Right lobe of liver (tissue), 6 donors: ENCODE results near the gene DIDO1. TPM values are rescaled to one million over a fixed set of nuclear protein-coding genes. Genes with fewer than 3 reads are reported as not detected.

Source experiments
- ATAC-seq, 4 donors: fragments of 200-7000 bp; cut with Tn5 transposase; one replicate each; pipeline ENCODE4 v1.9.1; 2020; ENCODE audit warnings: mild to moderate bottlenecking in 4 of 4, moderate library complexity in 4 of 4
- DNase-seq, 3 donors: peaks; one replicate each; pipeline ENCODE4 v3.0.0-alpha.2; 2020
- H3K27ac ChIP-seq, 3 donors: fragments of 200-600 bp; one replicate each; pipeline ENCODE4 v1.8.0; 2022
- H3K27me3 ChIP-seq, 2 donors: fragments of 200-600 bp; one replicate each; pipeline ENCODE4 v1.8.0; 2022
- H3K36me3 ChIP-seq, 4 donors: fragments of 200-600 bp; sonication (generic) in 1 of 4; one replicate each; pipeline versions ENCODE4 v1.5.1 to v1.8.0; 2017 to 2022; ENCODE audit warnings: control low read depth in 1 of 4
- H3K4me1 ChIP-seq, 4 donors: fragments of 200-600 bp; sonication (generic) in 1 of 4; one replicate each; pipeline versions ENCODE4 v1.5.1 to v1.8.0; 2017 to 2022; ENCODE audit warnings: control low read depth in 1 of 4
- H3K4me3 ChIP-seq, 3 donors: fragments of 200-600 bp; one replicate each; pipeline ENCODE4 v1.8.0; 2022
- H3K9me3 ChIP-seq, 4 donors: fragments of 200-600 bp; sonication (generic) in 1 of 4; one replicate each; pipeline versions ENCODE4 v1.5.1 to v1.8.0; 2017 to 2022; ENCODE audit warnings: control low read depth in 1 of 4
- CTCF ChIP-seq, 4 donors: fragments of 200-600 bp in 3 of 4; fragments of 450-650 bp in 1 of 4; IDR thresholded peaks; one replicate each; pipeline versions ENCODE4 v1.5.1 to v1.8.0; 2016 to 2022; ENCODE audit warnings: antibody characterized with exemption in 4 of 4, mild to moderate bottlenecking in 2 of 4
- POLR2A ChIP-seq: fragments of 450-650 bp; IDR thresholded peaks from one replicate; pipeline ENCODE4 v1.6.1; 2017; ENCODE audit warnings: antibody characterized with exemption, mild to moderate bottlenecking
- WGBS: methylation state at CpG from one replicate; pipeline ENCODE4 v1.1.6; 2018; ENCODE audit warnings: low coverage, low lambda C conversion rate; ENCODE audit not compliant: insufficient coverage; ENCODE audit errors: missing lambda C conversion rate; 5-methylcytosine and 5-hydroxymethylcytosine counted together
- intact Hi-C, 2 donors: fragments of 100-400 bp; cut with DNase I; formaldehyde crosslinking; loops; one replicate each; pipeline versions ENCODE4 v1.11.2 to v1.14.1; 2022
- total RNA-seq, 6 experiments: library from RNA; depleted of rRNA in 2 of 6; stranded (reverse); fragments of >200 nt in 2 of 6; fragmentation: NEBNext Ultra II Directional in 3 of 6; extraction: Animal tissue kit (Norgen Biotek cat#: 25700) in 3 of 6; gene quantifications; one replicate each; pipeline versions ENCODE4 v1.1.0 to v1.2.4, GENCODE V29; 2016 to 2023
- donor health status: DM: no; HTN: yes; CAD: no.
- donor health status: DM: no; HTN: no; CAD: no.
- donor health status: DM: no; HTN: no; CAD: no.
- donor health status: DM: no; HTN: yes; CAD: no.
- donor health status: DM: no; HTN: yes; CAD: no.

Gene DIDO1
- total RNA-seq, 6 experiments from 2014 or later = 18.3 to 28.1 (median 21.1) TPM

GRCh38 chr20:62900692-62901584 lies 25.4 kb downstream of the DIDO1 start:
- Histone ChIP-seq H3K27ac (peak overlapping the region in 1 of 3 donors; percentile 13), H3K4me1 (peaks cover 0 to 20% (median 3%) of the 10 kb centered on the region in 4 donors), H3K9me3 (no peaks in the 10 kb centered on the region), H3K27me3 (no peaks in the 10 kb centered on the region), H3K4me3 (no peak overlapping the region), H3K36me3 (peaks cover 0 to 56% (median 27%) of the 10 kb centered on the region in 4 donors)
- DNase-seq = peak in 1 of 3 donors; percentile 41
- WGBS = 48% methylated on average over 17 of the region's 20 CpGs
- intact Hi-C loops = loop anchor here (10.0 kb wide), 2 partner anchors 64 to 104 kb away; partner anchors contain the start of gene BHLHE23 (in 2 of the 2)
- peak in 1 of 4 donors; percentile 21 for TF ChIP-seq CTCF (IDR thresholded peaks at IDR 0.05)
- no peak for TF ChIP-seq POLR2A
- ATAC-seq = peak; percentile 33 to 47 (median 40)

GRCh38 chr20:62900052-62900691 lies 26.1 kb downstream of the DIDO1 start:
- H3K27me3 ChIP-seq = no peaks in the 10 kb centered on the region
- peak; percentile 79 to 85 (median 83) for DNase-seq
- no peak overlapping the region for H3K4me3 ChIP-seq
- peak overlapping the region in 1 of 3 donors; percentile 13 for H3K27ac ChIP-seq
- peaks cover 0 to 20% (median 3%) of the 10 kb centered on the region in 4 donors for H3K4me1 ChIP-seq
- H3K9me3 ChIP-seq = no peaks in the 10 kb centered on the region
- peak; percentile 91 to 97 (median 96) for ATAC-seq
- 0% methylated on average over 7 of the region's 11 CpGs for WGBS
- intact Hi-C loops = loop anchor here (10.0 kb wide), 2 partner anchors 65 to 105 kb away; partner anchors contain the start of gene BHLHE23 (in 2 of the 2)
- H3K36me3 ChIP-seq = peaks cover 0 to 51% (median 21%) of the 10 kb centered on the region in 4 donors
- TF ChIP-seq POLR2A (no peak), CTCF (IDR thresholded peaks at IDR 0.05) (peak; percentile 86 to 96 (median 88))

GRCh38 chr20:62899633-62900051 lies 26.7 kb downstream of the DIDO1 start:
- Histone ChIP-seq H3K27me3 (no peaks in the 10 kb centered on the region), H3K9me3 (no peaks in the 10 kb centered on the region), H3K36me3 (peaks cover 0 to 51% (median 19%) of the 10 kb centered on the region in 4 donors), H3K4me1 (peaks cover 0 to 20% (median 3%) of the 10 kb centered on the region in 4 donors), H3K27ac (no peak overlapping the region), H3K4me3 (no peak overlapping the region)
- DNase-seq = peak in 1 of 3 donors; percentile 42
- intact Hi-C loops = loop anchor here (10.0 kb wide), 2 partner anchors 65 to 105 kb away; partner anchors contain the start of gene BHLHE23 (in 2 of the 2)
- 5% methylated on average over 6 of the region's 6 CpGs for WGBS
- TF ChIP-seq POLR2A = no peak
- no peak for TF ChIP-seq CTCF (IDR thresholded peaks at IDR 0.05)
- peak; percentile 37 to 50 (median 47) for ATAC-seq

GRCh38 chr20:62898970-62899632 lies 27.2 kb downstream of the DIDO1 start:
- no peaks in the 10 kb centered on the region for H3K27me3 ChIP-seq
- H3K9me3 ChIP-seq = no peaks in the 10 kb centered on the region
- ATAC-seq = no peak
- peaks cover 0 to 20% (median 3%) of the 10 kb centered on the region in 4 donors for H3K4me1 ChIP-seq
- TF ChIP-seq CTCF (IDR thresholded peaks at IDR 0.05) = no peak
- no peak for TF ChIP-seq POLR2A
- peaks cover 0 to 51% (median 20%) of the 10 kb centered on the region in 4 donors for H3K36me3 ChIP-seq
- intact Hi-C loops = no loop called here
- H3K4me3 ChIP-seq = no peak overlapping the region
- WGBS = 18% methylated on average over 13 of the region's 16 CpGs
- no peak overlapping the region for H3K27ac ChIP-seq
- peak in 1 of 3 donors; percentile 35 for DNase-seq
